Rectal smooth muscle tissue (tissue), 1 donor: Measurements from ENCODE around the gene CAD.

ENCODE experiments used
- H3K27ac ChIP-seq: one replicate; pipeline ENCODE4 v1.7.0; 2013; ENCODE audit warnings: low read depth, low read length, inconsistent platforms
- H3K27me3 ChIP-seq: one replicate; pipeline ENCODE4 v1.7.0; 2013; ENCODE audit warnings: low read length; ENCODE audit not compliant: control insufficient read depth, insufficient read depth
- H3K36me3 ChIP-seq: one replicate; pipeline ENCODE4 v1.7.0; 2013; ENCODE audit warnings: low read length; ENCODE audit not compliant: control insufficient read depth, insufficient read depth
- H3K4me1 ChIP-seq: one replicate; pipeline ENCODE4 v1.7.0; 2013; ENCODE audit warnings: low read length; ENCODE audit not compliant: control insufficient read depth, insufficient read depth
- H3K4me3 ChIP-seq: one replicate; pipeline ENCODE4 v1.7.0; 2013; ENCODE audit warnings: low read length
- H3K9ac ChIP-seq: one replicate; pipeline ENCODE4 v1.7.0; 2013; ENCODE audit warnings: low read length

The CAD gene

GRCh38 chr2:27255187-27255586 is 38.0 kb downstream of the CAD start:
- H3K4me1 ChIP-seq: no peaks in the 10 kb centered on the region
- H3K9ac ChIP-seq: no peak overlapping the region
- no peaks in the 10 kb centered on the region for H3K36me3 ChIP-seq
- no peak overlapping the region for H3K27ac ChIP-seq
- H3K27me3 ChIP-seq: peaks cover 14% of the 10 kb centered on the region
- no peak overlapping the region for H3K4me3 ChIP-seq

GRCh38 chr2:27255660-27256059 is 38.5 kb downstream of the CAD start:
- Histone ChIP-seq H3K9ac (no peak overlapping the region), H3K27me3 (peaks cover 18% of the 10 kb centered on the region)

GRCh38 chr2:27256855-27257454 is 39.8 kb downstream of the CAD start:
- no peak overlapping the region for H3K27ac ChIP-seq
- H3K36me3 ChIP-seq: no peaks in the 10 kb centered on the region
- H3K4me3 ChIP-seq: no peak overlapping the region
- H3K4me1 ChIP-seq: no peaks in the 10 kb centered on the region
- H3K27me3 ChIP-seq: peaks cover 27% of the 10 kb centered on the region
- no peak overlapping the region for H3K9ac ChIP-seq

More at GRCh38 chr2:27255660-27256059, 38.5 kb downstream of the CAD start:
- Histone ChIP-seq H3K4me1 (no peaks in the 10 kb centered on the region), H3K36me3 (no peaks in the 10 kb centered on the region), H3K27ac (no peak overlapping the region), H3K4me3 (no peak overlapping the region)

- peaks cover 32% of the 10 kb centered on the region for H3K27me3 ChIP-seq
- no peaks in the 10 kb centered on the region for H3K4me1 ChIP-seq
- no peaks in the 10 kb centered on the region for H3K36me3 ChIP-seq
- no peak overlapping the region for H3K9ac ChIP-seq
- no peak overlapping the region for H3K27ac ChIP-seq
- no peak overlapping the region for H3K4me3 ChIP-seq
Observed at GRCh38 chr2:27258051-27258450, 40.9 kb downstream of the CAD start.

GRCh38 chr2:27261241-27261925 is 44.2 kb downstream of the CAD start:
- Histone ChIP-seq H3K27ac (no peak overlapping the region), H3K4me1 (no peaks in the 10 kb centered on the region), H3K9ac (no peak overlapping the region), H3K36me3 (no peaks in the 10 kb centered on the region), H3K27me3 (peaks cover 47% of the 10 kb centered on the region), H3K4me3 (no peak overlapping the region)

- Histone ChIP-seq H3K4me3 (no peak overlapping the region), H3K36me3 (no peaks in the 10 kb centered on the region), H3K27ac (no peak overlapping the region), H3K4me1 (no peaks in the 10 kb centered on the region), H3K9ac (no peak overlapping the region), H3K27me3 (peaks cover 47% of the 10 kb centered on the region)
Observed at GRCh38 chr2:27261926-27262298, 44.7 kb downstream of the CAD start.

DNA sequence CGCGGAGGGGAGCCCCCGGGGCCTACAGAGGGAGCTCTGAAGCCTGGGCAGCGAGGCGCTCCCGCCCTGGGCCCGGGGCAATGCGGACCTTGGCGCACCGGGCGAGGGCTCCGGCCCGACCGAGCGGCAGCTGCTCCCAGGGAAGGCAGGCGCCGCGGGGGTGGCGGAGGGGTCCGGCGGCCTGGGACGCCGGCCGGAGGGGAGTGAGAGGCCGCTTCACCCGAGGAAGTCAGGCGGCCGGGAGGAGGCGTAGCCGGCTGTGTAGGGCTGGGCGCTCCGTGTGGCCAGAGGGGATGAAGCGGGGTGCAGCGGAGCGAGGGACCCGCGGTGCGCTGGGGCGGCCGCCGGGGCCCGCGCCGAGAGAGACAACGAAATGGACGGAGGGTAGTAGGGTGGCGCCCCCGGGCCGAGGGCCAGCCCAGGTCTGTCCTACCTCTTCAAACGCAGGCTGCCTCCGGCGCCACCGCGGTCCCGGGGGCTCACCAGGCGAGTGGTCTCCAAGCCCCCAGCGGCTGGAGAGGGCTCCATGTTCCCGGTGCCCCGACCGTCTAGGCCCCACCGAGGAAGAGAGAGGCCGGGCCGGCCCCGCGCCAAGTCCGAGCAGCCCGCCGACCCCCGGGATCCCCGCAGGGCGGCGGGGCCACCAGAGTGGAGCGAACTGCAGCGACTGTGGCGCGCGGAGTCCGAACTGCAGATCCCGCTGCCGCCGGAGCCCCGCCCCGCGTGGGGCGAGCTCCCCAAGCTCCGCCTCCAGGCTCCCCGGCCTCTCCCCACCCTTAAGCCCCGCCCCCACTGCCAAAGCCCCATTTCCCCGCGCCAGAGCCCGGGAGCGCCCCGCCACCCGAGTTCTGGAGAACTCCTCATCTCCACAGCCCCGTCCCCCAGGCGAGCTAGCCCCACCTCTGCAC is 45.5 kb downstream of the CAD start, which contains the start of gene SLC30A3:
SLC30A3 (minus strand) TSS at position 669 of the 908 bp plus-strand sequence; CDS start at position 528, 141 bp downstream.
- no peaks in the 10 kb centered on the region for H3K36me3 ChIP-seq
- H3K4me1 ChIP-seq: no peaks in the 10 kb centered on the region
- no peak within 1 kb of the TSS for H3K9ac ChIP-seq
- peaks cover 43% of the 10 kb centered on the region for H3K27me3 ChIP-seq
- peak within 1 kb of the TSS; percentile 54 for H3K4me3 ChIP-seq
- no peak within 1 kb of the TSS for H3K27ac ChIP-seq

GRCh38 chr2:27263287-27264252 is 46.4 kb downstream of the CAD start:
- Histone ChIP-seq H3K4me3 (peak overlapping the region; percentile 54), H3K4me1 (no peaks in the 10 kb centered on the region), H3K27ac (no peak overlapping the region), H3K9ac (no peak overlapping the region), H3K27me3 (peaks cover 40% of the 10 kb centered on the region), H3K36me3 (no peaks in the 10 kb centered on the region)

- Histone ChIP-seq H3K27me3 (peaks cover 38% of the 10 kb centered on the region), H3K27ac (no peak overlapping the region), H3K9ac (no peak overlapping the region), H3K4me1 (no peaks in the 10 kb centered on the region), H3K36me3 (no peaks in the 10 kb centered on the region), H3K4me3 (peak overlapping the region; percentile 43)
Observed at GRCh38 chr2:27264253-27264752, 47.1 kb downstream of the CAD start.

DNA sequence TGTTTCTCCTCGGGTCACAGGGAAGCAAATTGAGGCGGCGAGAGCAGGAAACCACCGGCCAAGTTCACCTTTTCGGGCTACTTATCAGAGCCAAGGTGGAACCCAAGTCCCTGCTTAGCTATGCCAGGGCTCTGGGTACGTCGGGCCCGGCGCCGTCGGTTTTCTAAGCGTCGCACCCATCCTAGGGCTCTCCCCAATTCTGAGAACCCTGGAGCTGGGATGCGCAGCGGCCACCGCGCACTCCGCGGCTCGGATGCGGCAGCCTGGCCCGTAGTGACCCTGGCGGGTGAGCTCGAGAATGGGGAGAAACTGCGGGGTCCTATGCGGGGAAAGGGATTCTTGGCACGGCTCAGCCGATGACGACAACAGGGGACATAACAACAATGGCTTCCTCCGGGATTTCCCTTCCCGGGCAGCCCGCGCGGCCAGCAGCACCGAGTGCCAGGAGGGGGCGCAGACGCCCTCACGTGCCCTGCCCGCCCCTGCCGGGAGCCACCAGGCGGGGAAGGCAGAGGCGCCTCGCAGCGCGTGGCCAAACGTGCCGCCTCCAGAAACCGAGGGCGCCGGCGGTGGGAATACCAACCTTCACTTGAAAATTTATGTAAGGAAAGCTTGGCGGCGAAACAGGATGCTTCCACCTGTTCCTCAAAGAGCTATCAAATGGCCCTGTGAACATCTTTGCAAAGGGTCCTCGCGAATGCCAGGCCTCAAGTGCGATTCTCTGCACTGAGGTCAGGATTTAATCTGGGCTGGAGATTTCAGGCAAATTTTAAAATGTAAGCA is 47.8 kb downstream of the CAD start:
- peaks cover 35% of the 10 kb centered on the region for H3K27me3 ChIP-seq
- H3K27ac ChIP-seq: no peak overlapping the region
- H3K9ac ChIP-seq: no peak overlapping the region
- H3K4me1 ChIP-seq: no peaks in the 10 kb centered on the region
- no peaks in the 10 kb centered on the region for H3K36me3 ChIP-seq
- peak overlapping the region; percentile 43 for H3K4me3 ChIP-seq

DNA sequence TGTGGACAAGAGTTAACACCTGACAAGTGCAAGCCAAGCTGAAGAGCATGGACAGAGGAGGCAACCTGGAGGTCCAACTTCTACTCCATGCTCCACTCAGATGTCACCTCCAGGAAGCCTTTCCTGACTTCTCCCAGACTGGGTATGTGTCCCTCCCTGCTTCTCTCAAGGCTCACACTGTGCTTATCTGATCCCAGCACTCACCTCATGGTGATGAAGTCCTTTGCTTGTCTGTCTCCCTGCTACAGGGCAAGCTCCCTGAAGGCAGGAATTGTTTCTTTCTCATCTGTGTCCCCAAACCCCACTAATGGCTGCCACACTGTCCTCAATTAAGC is 48.3 kb downstream of the CAD start:
- Histone ChIP-seq H3K9ac (no peak overlapping the region), H3K27ac (no peak overlapping the region), H3K4me1 (no peaks in the 10 kb centered on the region), H3K36me3 (no peaks in the 10 kb centered on the region), H3K27me3 (peaks cover 30% of the 10 kb centered on the region), H3K4me3 (no peak overlapping the region)
